ENCODE measurements around the gene USP10. TPM values are rescaled to one million over a fixed set of nuclear protein-coding genes. Genes with fewer than 3 reads are reported as not detected.

USP10 gene
- total and polyA plus RNA-seq, 2 donors from 2014 or later = 36.8 to 79.5 TPM

DNA sequence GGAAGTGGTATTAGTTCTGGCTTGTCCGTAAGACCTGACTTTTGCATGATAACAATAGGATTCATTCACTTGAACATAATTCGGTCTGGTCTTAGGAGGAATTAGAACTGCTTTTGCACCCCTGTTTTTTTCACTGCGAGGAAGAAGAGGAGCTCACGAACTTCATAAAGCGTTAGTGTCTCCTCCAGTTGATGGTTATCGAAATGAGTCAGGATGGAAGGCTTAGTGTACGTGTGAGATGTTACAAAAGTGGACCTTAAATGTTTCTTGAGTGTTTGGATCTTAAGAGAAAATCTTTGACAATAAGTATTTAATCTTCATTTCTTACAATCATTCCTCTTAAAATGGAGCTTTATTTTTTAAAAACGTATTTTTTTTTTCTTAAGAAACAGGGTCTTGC lies 52.8 kb downstream of the USP10 start:
- H3K36me3 ChIP-seq (ENCODE audit: control insufficient read depth in 2 of 3, insufficient read depth in 3 of 3, low read length in 3 of 3) = no peaks in the 10 kb centered on the region
- TF ChIP-seq, protein P1, sequence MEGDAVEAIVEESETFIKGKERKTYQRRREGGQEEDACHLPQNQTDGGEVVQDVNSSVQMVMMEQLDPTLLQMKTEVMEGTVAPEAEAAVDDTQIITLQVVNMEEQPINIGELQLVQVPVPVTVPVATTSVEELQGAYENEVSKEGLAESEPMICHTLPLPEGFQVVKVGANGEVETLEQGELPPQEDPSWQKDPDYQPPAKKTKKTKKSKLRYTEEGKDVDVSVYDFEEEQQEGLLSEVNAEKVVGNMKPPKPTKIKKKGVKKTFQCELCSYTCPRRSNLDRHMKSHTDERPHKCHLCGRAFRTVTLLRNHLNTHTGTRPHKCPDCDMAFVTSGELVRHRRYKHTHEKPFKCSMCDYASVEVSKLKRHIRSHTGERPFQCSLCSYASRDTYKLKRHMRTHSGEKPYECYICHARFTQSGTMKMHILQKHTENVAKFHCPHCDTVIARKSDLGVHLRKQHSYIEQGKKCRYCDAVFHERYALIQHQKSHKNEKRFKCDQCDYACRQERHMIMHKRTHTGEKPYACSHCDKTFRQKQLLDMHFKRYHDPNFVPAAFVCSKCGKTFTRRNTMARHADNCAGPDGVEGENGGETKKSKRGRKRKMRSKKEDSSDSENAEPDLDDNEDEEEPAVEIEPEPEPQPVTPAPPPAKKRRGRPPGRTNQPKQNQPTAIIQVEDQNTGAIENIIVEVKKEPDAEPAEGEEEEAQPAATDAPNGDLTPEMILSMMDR (IDR thresholded peaks at IDR 0.05; ENCODE audit: borderline replicate concordance, extremely low read depth, insufficient read depth) = no peak
- intact Hi-C loops (cut with DNase I) = loop anchor here (5.0 kb wide), 2 partner anchors 200 to 220 kb away; no protein-coding TSS in a partner anchor
- no peak overlapping the region for H3K27ac ChIP-seq (ENCODE audit: low read depth in 2 of 2, low read length in 2 of 2)
- H3K27me3 ChIP-seq (ENCODE audit: control insufficient read depth, insufficient read depth, low read length) = no peaks in the 10 kb centered on the region
- FAIRE-seq (no peak), DNase-seq (no peak)
- H3K4me1 ChIP-seq (ENCODE audit: control insufficient read depth in 2 of 3, insufficient read depth in 2 of 3, low read depth in 1 of 3, low read length in 3 of 3) = peaks cover 0 to 8% (median 0%) of the 10 kb centered on the region in 3 donors
- H3K9ac ChIP-seq (ENCODE audit: low read length in 3 of 3) = no peak overlapping the region
- H3K4me3 ChIP-seq (ENCODE audit: low read length in 3 of 3) = no peak overlapping the region
- no peaks in the 10 kb centered on the region for H3K9me3 ChIP-seq (ENCODE audit: control insufficient read depth in 2 of 3, insufficient read depth in 1 of 3, low read length in 3 of 3)

DNA sequence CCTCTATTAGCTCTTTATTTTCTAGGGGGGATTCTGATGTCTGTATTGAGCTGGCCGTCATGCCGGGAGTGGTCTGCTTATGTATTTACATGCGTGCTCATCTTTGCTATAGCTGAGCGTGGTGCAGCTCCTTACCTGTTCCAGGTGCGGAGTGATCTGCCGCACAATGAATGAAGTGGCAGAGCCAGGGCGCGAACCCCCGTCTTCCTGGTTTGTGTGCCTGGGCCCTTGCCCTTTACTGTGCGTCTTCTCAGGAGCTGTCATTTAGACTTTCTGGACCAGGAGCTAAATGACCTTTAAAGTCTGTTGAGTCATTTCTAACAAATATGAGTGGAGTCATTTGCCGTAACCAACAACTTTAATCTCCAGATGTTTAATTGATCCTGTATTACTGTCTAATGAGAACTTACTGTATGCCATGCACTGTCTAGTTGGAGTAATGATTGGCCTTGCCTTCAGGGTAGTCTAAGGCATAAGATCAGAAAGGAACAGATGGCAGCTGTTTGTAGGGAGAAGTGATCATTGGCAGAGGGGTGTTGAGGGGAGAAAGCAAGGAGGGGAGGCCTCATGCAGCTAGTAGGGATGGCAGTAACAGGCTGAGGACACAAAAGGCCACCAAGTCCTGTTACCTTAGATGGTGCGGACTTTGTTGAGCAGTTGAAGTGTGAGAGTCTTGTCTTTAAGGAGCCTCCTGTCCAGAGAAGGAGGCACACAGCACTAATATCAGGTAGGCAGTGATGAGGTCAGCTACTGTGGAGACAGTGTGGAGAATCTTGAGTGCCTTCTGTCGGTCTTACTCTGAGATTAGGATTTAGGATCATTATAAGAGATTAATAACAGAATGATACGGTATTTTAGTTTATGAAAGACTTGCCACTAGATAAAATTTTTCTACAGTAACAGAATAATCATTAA lies 53.9 kb downstream of the USP10 start:
- DNase-seq (no peak), FAIRE-seq (no peak)
- Histone ChIP-seq H3K27ac (ENCODE audit: low read depth in 2 of 2, low read length in 2 of 2) (no peak overlapping the region), H3K9ac (ENCODE audit: low read length in 3 of 3) (no peak overlapping the region), H3K4me1 (ENCODE audit: control insufficient read depth in 2 of 3, insufficient read depth in 2 of 3, low read depth in 1 of 3, low read length in 3 of 3) (peaks cover 0 to 8% (median 0%) of the 10 kb centered on the region in 3 donors), H3K36me3 (ENCODE audit: control insufficient read depth in 2 of 3, insufficient read depth in 3 of 3, low read length in 3 of 3) (no peaks in the 10 kb centered on the region), H3K9me3 (ENCODE audit: control insufficient read depth in 2 of 3, insufficient read depth in 1 of 3, low read length in 3 of 3) (no peaks in the 10 kb centered on the region), H3K27me3 (ENCODE audit: control insufficient read depth, insufficient read depth, low read length) (no peaks in the 10 kb centered on the region), H3K4me3 (ENCODE audit: low read length in 3 of 3) (no peak overlapping the region)
- intact Hi-C loops (cut with DNase I) = loop anchor here (5.0 kb wide), 2 partner anchors 199 to 219 kb away; no protein-coding TSS in a partner anchor
- TF ChIP-seq, protein P1 (IDR thresholded peaks at IDR 0.05; ENCODE audit: borderline replicate concordance, extremely low read depth, insufficient read depth) = no peak

DNA sequence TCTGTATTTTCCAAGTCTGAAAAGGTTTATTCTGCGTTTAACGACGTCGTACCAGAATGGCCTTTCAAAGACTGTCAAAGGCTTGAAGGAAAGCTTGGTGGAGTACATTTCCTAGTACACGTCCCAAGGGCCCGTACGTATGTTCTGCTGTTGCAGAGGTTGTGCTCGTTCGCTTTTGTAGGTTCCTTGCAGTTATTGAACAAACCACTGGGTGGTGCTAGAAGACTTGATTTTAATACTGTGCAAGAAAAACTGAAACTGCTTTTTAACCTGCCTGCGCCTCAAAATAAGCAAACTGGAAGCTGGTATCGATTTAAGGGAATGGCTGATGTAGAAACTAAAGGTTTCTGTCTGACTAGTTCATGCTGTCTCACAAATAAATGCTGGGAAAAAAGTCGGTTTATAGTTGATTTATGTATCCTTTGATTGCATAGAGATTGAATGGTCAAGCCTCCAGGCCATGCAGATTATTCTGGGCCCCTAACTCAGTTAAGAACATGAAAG lies 54.6 kb downstream of the USP10 start:
- no peak overlapping the region for H3K27ac ChIP-seq (ENCODE audit: low read depth in 2 of 2, low read length in 2 of 2)
- intact Hi-C loops (cut with DNase I) = loop anchor here (5.0 kb wide), 2 partner anchors 198 to 218 kb away; no protein-coding TSS in a partner anchor
- peak overlapping the region in 1 of 3 donors; percentile 25 for H3K4me3 ChIP-seq (ENCODE audit: low read length in 3 of 3)

More for the DNA sequence above, 54.6 kb downstream of the USP10 start:
- Histone ChIP-seq H3K9ac (ENCODE audit: low read length in 3 of 3) (no peak overlapping the region), H3K4me1 (ENCODE audit: control insufficient read depth in 2 of 3, insufficient read depth in 2 of 3, low read depth in 1 of 3, low read length in 3 of 3) (peaks cover 0 to 8% (median 0%) of the 10 kb centered on the region in 3 donors), H3K27me3 (ENCODE audit: control insufficient read depth, insufficient read depth, low read length) (no peaks in the 10 kb centered on the region), H3K9me3 (ENCODE audit: control insufficient read depth in 2 of 3, insufficient read depth in 1 of 3, low read length in 3 of 3) (no peaks in the 10 kb centered on the region), H3K36me3 (ENCODE audit: control insufficient read depth in 2 of 3, insufficient read depth in 3 of 3, low read length in 3 of 3) (no peaks in the 10 kb centered on the region)
- DNase-seq = peak in 4 of 5 donors; percentile 82 to 91 (median 88)
- FAIRE-seq = peak; percentile 76
- TF ChIP-seq, protein P1 (IDR thresholded peaks at IDR 0.05; ENCODE audit: borderline replicate concordance, extremely low read depth, insufficient read depth) = peak; percentile 83
